Stimulated activated effector memory CD8-positive, alpha-beta T cell treated with anti-CD3 and anti-CD28 coated beads, Interleukin-12 subunit alpha, Interleukin-12 subunit beta, amount 100 ng/mL, for 72 hours (primary cell): ENCODE measurements around the gene APOBEC2.

ENCODE experiments used
- ATAC-seq: fragments of 150-1000 bp; cut with Tn5 transposase; 2 replicates; pipeline ENCODE4 v1.10.0; 2021
- DNase-seq, 2 donors: peaks; one replicate each; pipeline ENCODE4 v3.0.0; 2021 to 2022; ENCODE audit warnings: low spot score in 2 of 2
- H3K27ac Mint-ChIP-seq: one replicate; pipeline ENCODE4 v1.8.0; 2022; ENCODE audit warnings: mild to moderate bottlenecking, mixed read lengths
- H3K36me3 Mint-ChIP-seq: one replicate; pipeline ENCODE4 v1.8.0; 2022; ENCODE audit warnings: mild to moderate bottlenecking, mixed read lengths
- H3K4me1 Mint-ChIP-seq: one replicate; pipeline ENCODE4 v1.8.0; 2022; ENCODE audit warnings: mixed read lengths
- H3K4me3 Mint-ChIP-seq: one replicate; pipeline ENCODE4 v1.8.0; 2022; ENCODE audit warnings: mild to moderate bottlenecking, mixed read lengths
- H3K9me3 Mint-ChIP-seq: one replicate; pipeline ENCODE4 v1.8.0; 2022; ENCODE audit warnings: mixed read lengths

APOBEC2 gene

GRCh38 chr6:41065550-41066026 lies 12.6 kb downstream of the APOBEC2 start:
- Mint-ChIP-seq H3K4me1 (peaks cover 19% of the 10 kb centered on the region), H3K9me3 (no peaks in the 10 kb centered on the region), H3K36me3 (peaks cover 87% of the 10 kb centered on the region), H3K4me3 (no peak overlapping the region), H3K27ac (no peak overlapping the region)
- ATAC-seq (no peak), DNase-seq (no peak)

- Mint-ChIP-seq H3K4me3 (no peak overlapping the region), H3K4me1 (peaks cover 26% of the 10 kb centered on the region), H3K27ac (no peak overlapping the region), H3K36me3 (peaks cover 84% of the 10 kb centered on the region), H3K9me3 (no peaks in the 10 kb centered on the region)
- DNase-seq: peak; percentile 33 to 59
- no peak for ATAC-seq
Measured at GRCh38 chr6:41066867-41067304, 13.9 kb downstream of the APOBEC2 start.

- Mint-ChIP-seq H3K4me1 (peaks cover 53% of the 10 kb centered on the region), H3K9me3 (no peaks in the 10 kb centered on the region), H3K36me3 (peaks cover 74% of the 10 kb centered on the region), H3K4me3 (peak overlapping the region; percentile 86), H3K27ac (peak overlapping the region; percentile 98)
- no peak for ATAC-seq
- no peak for DNase-seq
Measured at GRCh38 chr6:41071501-41071922, 18.5 kb downstream of the APOBEC2 start.

- no peaks in the 10 kb centered on the region for H3K9me3 Mint-ChIP-seq
- peak; percentile 99 to 100 for DNase-seq
- peak; percentile 85 for ATAC-seq
- H3K27ac Mint-ChIP-seq: peak within 1 kb of the TSS; percentile 98
- peak within 1 kb of the TSS; percentile 86 for H3K4me3 Mint-ChIP-seq
- H3K36me3 Mint-ChIP-seq: peaks cover 67% of the 10 kb centered on the region
- H3K4me1 Mint-ChIP-seq: peaks cover 47% of the 10 kb centered on the region
Measured at GRCh38 chr6:41071923-41072835, 19.2 kb downstream of the APOBEC2 start, which contains the start of gene OARD1. Gene OARD1, minus strand, starts transcription at chr6:41072356. Its CDS starts 722 bp downstream, at chr6:41071634.

GRCh38 chr6:41072836-41073202 lies 19.8 kb downstream of the APOBEC2 start, which contains the start of gene NFYA:
Gene NFYA, plus strand, starts transcription at chr6:41072974. Its CDS starts 6,116 bp downstream, at chr6:41079090.
- Mint-ChIP-seq H3K36me3 (peaks cover 61% of the 10 kb centered on the region), H3K4me1 (peaks cover 40% of the 10 kb centered on the region), H3K9me3 (no peaks in the 10 kb centered on the region), H3K27ac (peak within 1 kb of the TSS; percentile 98), H3K4me3 (peak within 1 kb of the TSS; percentile 86)
- DNase-seq (peak in 1 of 2 donors; percentile 100), ATAC-seq (peak; percentile 83)

GRCh38 chr6:41073203-41073967 lies 20.4 kb downstream of the APOBEC2 start:
- peak; percentile 41 for ATAC-seq
- H3K9me3 Mint-ChIP-seq: no peaks in the 10 kb centered on the region
- peak overlapping the region; percentile 98 for H3K27ac Mint-ChIP-seq
- H3K36me3 Mint-ChIP-seq: peaks cover 56% of the 10 kb centered on the region
- H3K4me1 Mint-ChIP-seq: peaks cover 40% of the 10 kb centered on the region
- peak; percentile 68 to 90 for DNase-seq
- peak overlapping the region; percentile 86 for H3K4me3 Mint-ChIP-seq

GRCh38 chr6:41073968-41074691 lies 21.1 kb downstream of the APOBEC2 start:
- Mint-ChIP-seq H3K36me3 (peaks cover 64% of the 10 kb centered on the region), H3K9me3 (no peaks in the 10 kb centered on the region), H3K27ac (peak overlapping the region; percentile 98), H3K4me3 (peak overlapping the region; percentile 86), H3K4me1 (peaks cover 40% of the 10 kb centered on the region)
- DNase-seq (no peak), ATAC-seq (no peak)

- H3K4me1 Mint-ChIP-seq: peaks cover 40% of the 10 kb centered on the region
- H3K27ac Mint-ChIP-seq: peak overlapping the region; percentile 98
Measured at GRCh38 chr6:41074692-41075436, 21.9 kb downstream of the APOBEC2 start.

GRCh38 chr6:41075651-41076626 lies 22.9 kb downstream of the APOBEC2 start:
- DNase-seq: no peak
- peak overlapping the region; percentile 86 for H3K4me3 Mint-ChIP-seq
- peaks cover 42% of the 10 kb centered on the region for H3K4me1 Mint-ChIP-seq
- no peaks in the 10 kb centered on the region for H3K9me3 Mint-ChIP-seq
- peak overlapping the region; percentile 98 for H3K27ac Mint-ChIP-seq
- peaks cover 69% of the 10 kb centered on the region for H3K36me3 Mint-ChIP-seq
- no peak for ATAC-seq

More at GRCh38 chr6:41074692-41075436, 21.9 kb downstream of the APOBEC2 start:
- no peaks in the 10 kb centered on the region for H3K9me3 Mint-ChIP-seq
- ATAC-seq (no peak), DNase-seq (no peak)
- peaks cover 65% of the 10 kb centered on the region for H3K36me3 Mint-ChIP-seq
- H3K4me3 Mint-ChIP-seq: peak overlapping the region; percentile 86

- ATAC-seq (no peak), DNase-seq (no peak)
- Mint-ChIP-seq H3K27ac (no peak overlapping the region), H3K4me3 (no peak overlapping the region), H3K36me3 (peaks cover 67% of the 10 kb centered on the region), H3K4me1 (peaks cover 52% of the 10 kb centered on the region), H3K9me3 (no peaks in the 10 kb centered on the region)
Measured at GRCh38 chr6:41077536-41077935, 24.5 kb downstream of the APOBEC2 start.

- peaks cover 57% of the 10 kb centered on the region for H3K4me1 Mint-ChIP-seq
- H3K27ac Mint-ChIP-seq: no peak overlapping the region
- H3K9me3 Mint-ChIP-seq: no peaks in the 10 kb centered on the region
- no peak overlapping the region for H3K4me3 Mint-ChIP-seq
- H3K36me3 Mint-ChIP-seq: peaks cover 67% of the 10 kb centered on the region
- ATAC-seq (no peak), DNase-seq (no peak)
Measured at GRCh38 chr6:41078101-41078500, 25.1 kb downstream of the APOBEC2 start.

GRCh38 chr6:41079080-41079479 lies 26.1 kb downstream of the APOBEC2 start:
- peaks cover 70% of the 10 kb centered on the region for H3K36me3 Mint-ChIP-seq
- H3K4me1 Mint-ChIP-seq: peaks cover 53% of the 10 kb centered on the region
- no peak overlapping the region for H3K27ac Mint-ChIP-seq
- no peaks in the 10 kb centered on the region for H3K9me3 Mint-ChIP-seq
- ATAC-seq (no peak), DNase-seq (no peak)
- H3K4me3 Mint-ChIP-seq: no peak overlapping the region

- peaks cover 38% of the 10 kb centered on the region for H3K4me1 Mint-ChIP-seq
- DNase-seq: no peak
Measured at GRCh38 chr6:41080621-41081020, 27.6 kb downstream of the APOBEC2 start.

More at GRCh38 chr6:41080621-41081020, 27.6 kb downstream of the APOBEC2 start:
- Mint-ChIP-seq H3K9me3 (no peaks in the 10 kb centered on the region), H3K36me3 (peaks cover 73% of the 10 kb centered on the region), H3K27ac (peak overlapping the region; percentile 92), H3K4me3 (peak overlapping the region; percentile 52)
- peak; percentile 54 for ATAC-seq
